Fibroblast of pulmonary artery (primary cell): ENCODE data around the gene SLC44A2.
A peak's percentile ranks its signal among the peaks of the same experiment; 100 is the strongest.

Experiments used
- DNase-seq: peaks from one replicate; pipeline ENCODE4 v3.0.0-alpha.2; 2010; ENCODE audit warnings: low read depth
- H3K4me3 ChIP-seq: replicated peaks from 2 replicates; pipeline ENCODE4 v1.5.1; 2011; ENCODE audit warnings: low read depth, mild to moderate bottlenecking, control low read depth, low read length, moderate library complexity
- CTCF ChIP-seq: IDR thresholded peaks from 2 replicates; pipeline ENCODE4 v1.5.1; 2011; ENCODE audit warnings: mild to moderate bottlenecking, control low read depth, low read length, inconsistent platforms; ENCODE audit errors: missing control alignments

Gene SLC44A2

GRCh38 chr19:10648360-10648759 is 23.0 kb downstream of the SLC44A2 start:
- TF ChIP-seq CTCF, result no peak
- H3K4me3 ChIP-seq, result no peak overlapping the region
- DNase-seq, result no peak

- no peak overlapping the region for H3K4me3 ChIP-seq
- DNase-seq, result no peak
- TF ChIP-seq CTCF, result no peak
Measured at GRCh38 chr19:10651851-10652250, 26.5 kb downstream of the SLC44A2 start.

- peak overlapping the region; percentile 98 for H3K4me3 ChIP-seq
- no peak for TF ChIP-seq CTCF
- DNase-seq, result no peak
Measured at GRCh38 chr19:10653482-10653731, 28.1 kb downstream of the SLC44A2 start.

- DNase-seq, result peak; percentile 100
- no peak for TF ChIP-seq CTCF
- peak within 1 kb of the TSS; percentile 98 for H3K4me3 ChIP-seq
Measured at GRCh38 chr19:10653732-10654609, 28.6 kb downstream of the SLC44A2 start, which contains the start of gene ILF3. Gene ILF3 (plus strand): TSS chr19:10654346. CDS start chr19:10670606, 16,260 bp downstream.

- peak overlapping the region; percentile 98 for H3K4me3 ChIP-seq
- TF ChIP-seq CTCF, result no peak
- DNase-seq, result peak; percentile 29
Measured at GRCh38 chr19:10654610-10655456, 29.5 kb downstream of the SLC44A2 start.

GRCh38 chr19:10655457-10656312 is 30.3 kb downstream of the SLC44A2 start:
- TF ChIP-seq CTCF, result no peak
- peak overlapping the region; percentile 98 for H3K4me3 ChIP-seq
- DNase-seq, result peak; percentile 30
